ENCODE measurements around the gene MYO3B. TPM values are rescaled to one million over a fixed set of nuclear protein-coding genes. Genes with fewer than 3 reads are reported as not detected.

The MYO3B gene
- total RNA-seq, 4 donors from 2014 or later: 6.0 to 7.4 (median 7.2) TPM

DNA sequence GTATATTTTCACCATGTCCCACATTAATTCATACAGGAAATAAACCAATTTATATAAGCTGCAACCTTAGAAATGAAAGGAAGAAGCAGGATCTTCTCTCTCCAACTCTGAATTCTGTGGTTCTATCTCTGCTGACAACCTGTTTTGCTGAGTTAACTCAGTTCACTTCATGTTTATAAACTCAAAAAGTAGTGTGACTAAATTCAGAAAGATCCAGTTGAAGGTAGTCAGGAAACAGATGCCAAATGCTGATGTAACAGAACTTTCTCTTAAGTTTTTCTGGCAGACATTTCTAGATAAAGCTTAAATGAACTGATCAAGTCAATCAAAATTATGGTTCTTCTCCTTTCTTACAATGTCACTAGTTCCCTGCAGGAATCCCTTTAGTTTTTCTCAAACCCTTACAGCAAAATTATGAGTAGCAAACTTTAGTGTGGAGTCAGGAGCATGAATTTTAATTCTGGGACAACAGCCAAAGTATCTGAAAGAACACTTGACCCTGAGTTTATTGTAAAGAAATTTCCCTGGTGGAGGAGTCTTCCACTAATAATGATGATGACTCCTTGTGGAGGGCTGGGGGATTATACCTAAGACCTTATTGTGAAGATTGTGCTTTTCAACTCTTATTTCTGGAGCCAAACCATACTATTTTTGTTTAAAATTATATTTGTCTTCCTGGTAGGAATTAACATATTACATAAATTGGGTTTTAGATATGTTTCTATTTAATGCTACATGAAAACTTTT lies 216.9 kb downstream of the MYO3B start:
- Histone ChIP-seq H3K9me3 (no peaks in the 10 kb centered on the region), H3K4me1 (no peaks in the 10 kb centered on the region), H3K36me3 (no peaks in the 10 kb centered on the region), H3K4me3 (replicated peaks in 1 of 3) (no peak overlapping the region), H3K27ac (no peak overlapping the region), H3K27me3 (no peaks in the 10 kb centered on the region)
- no peak for DNase-seq
- TF ChIP-seq, protein P1, sequence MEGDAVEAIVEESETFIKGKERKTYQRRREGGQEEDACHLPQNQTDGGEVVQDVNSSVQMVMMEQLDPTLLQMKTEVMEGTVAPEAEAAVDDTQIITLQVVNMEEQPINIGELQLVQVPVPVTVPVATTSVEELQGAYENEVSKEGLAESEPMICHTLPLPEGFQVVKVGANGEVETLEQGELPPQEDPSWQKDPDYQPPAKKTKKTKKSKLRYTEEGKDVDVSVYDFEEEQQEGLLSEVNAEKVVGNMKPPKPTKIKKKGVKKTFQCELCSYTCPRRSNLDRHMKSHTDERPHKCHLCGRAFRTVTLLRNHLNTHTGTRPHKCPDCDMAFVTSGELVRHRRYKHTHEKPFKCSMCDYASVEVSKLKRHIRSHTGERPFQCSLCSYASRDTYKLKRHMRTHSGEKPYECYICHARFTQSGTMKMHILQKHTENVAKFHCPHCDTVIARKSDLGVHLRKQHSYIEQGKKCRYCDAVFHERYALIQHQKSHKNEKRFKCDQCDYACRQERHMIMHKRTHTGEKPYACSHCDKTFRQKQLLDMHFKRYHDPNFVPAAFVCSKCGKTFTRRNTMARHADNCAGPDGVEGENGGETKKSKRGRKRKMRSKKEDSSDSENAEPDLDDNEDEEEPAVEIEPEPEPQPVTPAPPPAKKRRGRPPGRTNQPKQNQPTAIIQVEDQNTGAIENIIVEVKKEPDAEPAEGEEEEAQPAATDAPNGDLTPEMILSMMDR (IDR thresholded peaks at IDR 0.05): no peak
- TF ChIP-seq POLR2A (IDR thresholded peaks at IDR 0.05): no peak
- intact Hi-C loops (cut with DNase I): no loop called here

DNA sequence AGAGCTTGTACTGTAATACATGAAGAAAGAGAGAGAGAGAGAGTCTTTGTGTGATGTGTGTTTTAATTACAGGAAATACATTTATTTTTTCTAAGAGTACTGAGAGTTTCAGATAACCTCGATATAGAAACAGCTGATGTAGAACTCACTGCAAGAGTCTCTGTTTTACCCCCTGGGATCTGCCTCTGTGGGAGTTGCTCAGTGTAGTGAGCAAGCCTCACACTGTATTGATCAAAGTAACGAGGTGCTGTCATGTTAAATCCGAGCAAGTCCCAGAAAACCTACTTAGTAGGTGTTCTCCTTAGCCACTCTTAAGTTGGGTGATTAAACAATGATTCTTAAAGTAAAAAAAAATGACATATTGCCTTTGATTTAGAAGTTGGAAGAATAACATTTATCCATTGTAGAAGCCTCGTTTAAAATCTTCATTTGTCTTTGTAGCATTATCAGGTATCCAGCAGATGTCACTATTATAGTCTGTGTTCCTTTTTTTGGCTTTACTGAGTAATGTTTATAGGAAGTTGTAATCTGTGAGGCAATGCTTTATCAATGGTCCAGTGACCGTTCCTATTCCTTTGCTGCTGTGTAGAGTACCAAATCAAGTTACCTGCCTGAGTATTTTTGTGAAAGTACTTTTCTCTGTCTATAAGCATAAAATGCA lies 219.0 kb downstream of the MYO3B start:
- Histone ChIP-seq H3K27ac (no peak overlapping the region), H3K4me3 (replicated peaks in 1 of 3) (no peak overlapping the region), H3K4me1 (no peaks in the 10 kb centered on the region), H3K36me3 (no peaks in the 10 kb centered on the region), H3K27me3 (no peaks in the 10 kb centered on the region), H3K9me3 (no peaks in the 10 kb centered on the region)
- DNase-seq: no peak
- no peak for TF ChIP-seq POLR2A (IDR thresholded peaks at IDR 0.05)
- TF ChIP-seq, protein P1 (IDR thresholded peaks at IDR 0.05): peak in 1 of 6 experiments; percentile 16
- intact Hi-C loops (cut with DNase I): no loop called here
- WGBS, 2 donors: 27 to 33% methylated on average over 5 of the region's 5 CpGs

DNA sequence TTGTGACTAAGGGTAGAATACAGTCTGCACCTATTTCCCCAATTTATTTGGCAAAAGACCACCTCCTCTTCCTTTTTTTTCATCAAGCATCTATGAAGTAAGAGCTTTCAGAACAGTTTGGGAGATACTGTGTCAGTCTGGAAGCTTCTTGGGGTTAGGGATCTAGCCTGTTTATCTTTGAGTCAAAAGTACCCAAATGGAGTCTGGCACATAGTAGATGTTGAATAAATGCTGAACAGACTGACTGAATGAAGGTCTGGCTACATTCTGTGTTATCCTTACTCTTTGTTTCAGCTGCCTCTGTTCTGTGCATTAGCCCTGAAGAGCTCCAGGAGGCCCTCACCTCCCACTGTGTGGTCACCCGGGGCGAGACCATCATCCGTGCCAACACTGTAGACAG lies 223.2 kb downstream of the MYO3B start:
- no peaks in the 10 kb centered on the region for H3K27me3 ChIP-seq
- 94% methylated on average over 3 of the region's 3 CpGs for WGBS, 2 donors
- no peak overlapping the region for H3K4me3 ChIP-seq (replicated peaks in 1 of 3)
- no peaks in the 10 kb centered on the region for H3K9me3 ChIP-seq
- H3K4me1 ChIP-seq: no peaks in the 10 kb centered on the region
- TF ChIP-seq POLR2A (IDR thresholded peaks at IDR 0.05): no peak
- TF ChIP-seq, protein P1 (IDR thresholded peaks at IDR 0.05): no peak
- no peak for DNase-seq
- no peaks in the 10 kb centered on the region for H3K36me3 ChIP-seq
- intact Hi-C loops (cut with DNase I): no loop called here
- H3K27ac ChIP-seq: no peak overlapping the region

DNA sequence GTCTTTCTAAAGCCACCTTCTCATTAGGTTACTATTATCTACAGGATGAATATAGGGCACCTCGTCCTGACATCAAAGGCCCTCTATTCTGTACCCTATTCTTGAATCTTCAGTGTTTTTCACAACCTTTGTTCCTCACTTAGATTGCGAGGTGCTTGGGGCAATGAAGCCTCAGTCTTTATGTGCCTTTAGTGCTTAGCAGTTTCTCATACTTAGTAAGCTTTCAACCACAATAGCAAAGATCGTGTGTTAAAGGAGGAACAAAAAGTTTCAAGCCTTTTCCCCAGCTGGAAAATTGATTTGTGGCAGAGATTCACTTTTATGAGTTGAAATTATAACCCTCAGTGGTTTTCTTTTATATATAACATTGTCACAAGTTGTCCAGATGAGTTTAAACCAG lies 226.9 kb downstream of the MYO3B start:
- Histone ChIP-seq H3K27me3 (no peaks in the 10 kb centered on the region), H3K4me1 (peaks cover 0 to 6% of the 10 kb centered on the region in 2 donors), H3K36me3 (no peaks in the 10 kb centered on the region), H3K4me3 (replicated peaks in 1 of 3) (no peak overlapping the region), H3K27ac (no peak overlapping the region), H3K9me3 (no peaks in the 10 kb centered on the region)
- TF ChIP-seq, protein P1 (IDR thresholded peaks at IDR 0.05): no peak
- no peak for TF ChIP-seq POLR2A (IDR thresholded peaks at IDR 0.05)
- WGBS, 2 donors: 58 to 82% methylated on average over 3 of the region's 3 CpGs
- no peak for DNase-seq
- intact Hi-C loops (cut with DNase I): loop anchor here (5.0 kb wide), 1 partner anchor 412 kb away; the partner anchor contains the start of gene GAD1

DNA sequence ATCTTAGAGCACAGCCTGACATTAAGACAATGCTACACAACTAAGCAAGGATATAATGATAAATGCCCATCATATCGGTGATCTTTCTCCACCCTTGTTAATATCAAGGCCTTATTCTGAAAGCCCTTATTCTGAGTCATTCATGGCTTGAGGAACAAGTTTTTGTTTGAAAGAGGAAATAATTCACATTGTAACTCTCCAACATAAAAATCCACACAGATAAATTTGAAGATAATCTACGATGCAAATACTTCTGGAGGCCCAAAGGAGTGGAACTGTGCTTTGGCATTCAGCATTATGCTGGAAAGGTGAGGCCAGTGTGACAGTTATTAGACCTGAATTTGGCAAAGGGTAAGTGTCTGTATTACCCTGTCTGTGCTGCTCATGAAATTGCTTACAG lies 227.4 kb downstream of the MYO3B start:
- 82 to 91% methylated on average over 2 of the region's 2 CpGs for WGBS, 2 donors
- no peak for TF ChIP-seq POLR2A (IDR thresholded peaks at IDR 0.05)
- TF ChIP-seq, protein P1 (IDR thresholded peaks at IDR 0.05): no peak
- intact Hi-C loops (cut with DNase I): loop anchor here (5.0 kb wide), 1 partner anchor 412 kb away; the partner anchor contains the start of gene GAD1
- no peak overlapping the region for H3K4me3 ChIP-seq (replicated peaks in 1 of 3)
- no peaks in the 10 kb centered on the region for H3K27me3 ChIP-seq
- H3K36me3 ChIP-seq: no peaks in the 10 kb centered on the region
- H3K9me3 ChIP-seq: no peaks in the 10 kb centered on the region
- no peak overlapping the region for H3K27ac ChIP-seq
- no peak for DNase-seq
- H3K4me1 ChIP-seq: peaks cover 0 to 6% of the 10 kb centered on the region in 2 donors
